IMR-90 (cell line): ENCODE measurements around the gene FBXW8.

Experiments
- BHLHE40 ChIP-seq: fragments of 150-350 bp; IDR thresholded peaks from 2 replicates; pipeline ENCODE4 v1.6.1; 2016; ENCODE audit warnings: mild to moderate bottlenecking, low read depth, low read length
- CHD1 ChIP-seq: IDR thresholded peaks from 2 replicates; pipeline ENCODE4 v1.6.1; 2012; ENCODE audit warnings: low read depth, low read length, improper control_type of control experiment
- MXI1 ChIP-seq: IDR thresholded peaks from 2 replicates; pipeline ENCODE4 v1.6.1; 2012; ENCODE audit warnings: low read depth, mild to moderate bottlenecking, low read length, moderate library complexity, borderline replicate concordance
- POLR2A ChIP-seq: IDR thresholded peaks from 2 replicates; pipeline ENCODE4 v1.6.1; 2012; ENCODE audit warnings: mild to moderate bottlenecking, low read depth, low read length
- RAD21 ChIP-seq: IDR thresholded peaks from 2 replicates; pipeline ENCODE4 v1.6.1; 2012; ENCODE audit warnings: low read length, improper control_type of control experiment
- TF ChIP-seq, protein P1 (sequence below): conservative IDR thresholded peaks from 2 replicates; pipeline ENCODE4 v1.5.1; 2012; ENCODE audit warnings: mild to moderate bottlenecking, low read depth, low read length, improper control_type of control experiment

DNA sequence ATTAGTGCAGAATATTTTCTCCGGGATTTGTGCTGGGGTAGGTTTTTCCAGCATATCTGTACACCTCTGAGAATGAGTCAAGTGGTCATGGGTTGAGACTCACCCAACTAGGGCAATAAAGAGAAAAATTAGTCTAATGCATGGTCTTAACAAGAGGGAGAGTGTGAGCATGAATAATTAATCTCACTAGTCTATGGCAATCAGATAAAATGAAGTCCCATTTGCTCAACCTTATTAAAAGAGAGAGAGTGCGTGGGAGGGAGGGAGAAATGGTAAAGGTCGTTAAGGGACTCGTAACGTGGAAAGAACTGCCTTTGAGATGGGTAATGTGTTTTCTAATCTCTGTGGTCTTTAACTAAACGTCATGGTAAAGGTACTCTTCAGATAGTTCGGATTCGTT is 96.8 kb downstream of the FBXW8 start:
- TF ChIP-seq POLR2A (no peak), RAD21 (no peak), CHD1 (no peak), BHLHE40 (no peak), MXI1 (no peak)
- TF ChIP-seq, protein P1, sequence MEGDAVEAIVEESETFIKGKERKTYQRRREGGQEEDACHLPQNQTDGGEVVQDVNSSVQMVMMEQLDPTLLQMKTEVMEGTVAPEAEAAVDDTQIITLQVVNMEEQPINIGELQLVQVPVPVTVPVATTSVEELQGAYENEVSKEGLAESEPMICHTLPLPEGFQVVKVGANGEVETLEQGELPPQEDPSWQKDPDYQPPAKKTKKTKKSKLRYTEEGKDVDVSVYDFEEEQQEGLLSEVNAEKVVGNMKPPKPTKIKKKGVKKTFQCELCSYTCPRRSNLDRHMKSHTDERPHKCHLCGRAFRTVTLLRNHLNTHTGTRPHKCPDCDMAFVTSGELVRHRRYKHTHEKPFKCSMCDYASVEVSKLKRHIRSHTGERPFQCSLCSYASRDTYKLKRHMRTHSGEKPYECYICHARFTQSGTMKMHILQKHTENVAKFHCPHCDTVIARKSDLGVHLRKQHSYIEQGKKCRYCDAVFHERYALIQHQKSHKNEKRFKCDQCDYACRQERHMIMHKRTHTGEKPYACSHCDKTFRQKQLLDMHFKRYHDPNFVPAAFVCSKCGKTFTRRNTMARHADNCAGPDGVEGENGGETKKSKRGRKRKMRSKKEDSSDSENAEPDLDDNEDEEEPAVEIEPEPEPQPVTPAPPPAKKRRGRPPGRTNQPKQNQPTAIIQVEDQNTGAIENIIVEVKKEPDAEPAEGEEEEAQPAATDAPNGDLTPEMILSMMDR, result no peak
